ENCODE data around the gene SH3GLB2. TPM values are rescaled to one million over a fixed set of nuclear protein-coding genes. Genes with fewer than 3 reads are reported as not detected.
A peak's percentile ranks its signal among the peaks of the same experiment; 100 is the strongest.

SH3GLB2 gene
- total RNA-seq, 5 donors from 2014 or later (not counting 1 experiment from before 2014, with no cell fraction given), result 85.8 to 140 (median 131) TPM

GRCh38 chr9:129032541-129033159 is 4.5 kb upstream of the SH3GLB2 start:
- WGBS (ENCODE audit: insufficient coverage), result 93% methylated on average over 7 of the region's 12 CpGs
- ATAC-seq (replicated peaks in 1 of 4) (no peak), DNase-seq (no peak)
- no peak overlapping the region for H3K4me3 Mint-ChIP-seq
- H3K36me3 ChIP-seq (ENCODE audit: control insufficient read depth in 2 of 2, extremely low read depth in 1 of 2, insufficient read depth in 1 of 2, low read length in 1 of 2), result no peaks in the 10 kb centered on the region
- peaks cover 8 to 19% of the 10 kb centered on the region in 2 experiments for H3K4me1 ChIP-seq (ENCODE audit: control insufficient read depth in 1 of 2, extremely low read depth in 1 of 2, insufficient read depth in 2 of 2, low read length in 2 of 2)
- H3K4me3 ChIP-seq (ENCODE audit: control insufficient read depth in 1 of 2, extremely low read depth in 1 of 2, low read length in 1 of 2), result no peak overlapping the region
- CTCF ChIA-PET, result no interaction called here
- H3K27me3 ChIP-seq (replicated peaks in 1 of 2; ENCODE audit: control insufficient read depth in 2 of 2, extremely low read depth in 1 of 2, insufficient read depth in 2 of 2, low read length in 1 of 2), result no peaks in the 10 kb centered on the region
- no peaks in the 10 kb centered on the region for H3K27me3 Mint-ChIP-seq
- no peaks in the 10 kb centered on the region for H3K9me3 Mint-ChIP-seq
- peaks cover 17 to 23% (median 20%) of the 10 kb centered on the region in 3 donors for H3K4me1 Mint-ChIP-seq
- POLR2A ChIA-PET, result no interaction called here
- no peak overlapping the region for H3K27ac ChIP-seq (ENCODE audit: low read length)
- no peaks in the 10 kb centered on the region for H3K9me3 ChIP-seq
- H3K36me3 Mint-ChIP-seq, result no peaks in the 10 kb centered on the region
- no peak overlapping the region for H3K27ac Mint-ChIP-seq

DNA sequence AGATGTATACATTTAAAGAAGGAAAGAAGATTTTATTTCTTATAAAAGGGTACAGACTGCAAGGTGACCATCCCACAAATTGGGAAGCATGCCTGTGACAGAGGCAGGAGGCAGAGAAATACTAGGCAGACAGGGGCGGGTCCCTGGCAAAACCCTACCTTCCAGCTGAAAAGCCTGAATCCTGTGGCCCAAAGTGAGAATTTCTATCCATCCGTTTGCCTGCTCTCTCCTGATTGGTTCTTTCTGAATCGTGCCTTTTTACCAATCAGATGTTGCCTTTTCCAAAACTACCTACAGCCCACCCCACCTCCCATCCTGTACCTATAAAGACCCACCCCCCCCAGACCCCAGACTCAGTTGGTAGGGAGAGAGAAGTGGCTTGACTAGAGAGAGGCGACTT is 3.4 kb upstream of the SH3GLB2 start:
- H3K9me3 Mint-ChIP-seq, result no peaks in the 10 kb centered on the region
- H3K4me3 ChIP-seq (ENCODE audit: control insufficient read depth in 1 of 2, extremely low read depth in 1 of 2, low read length in 1 of 2), result no peak overlapping the region
- no peak overlapping the region for H3K4me3 Mint-ChIP-seq
- ChIA-PET POLR2A (interaction anchor here in 1 of 2 donors (0.6 kb wide), 1 partner anchor 45 kb away, joined by 5 read pairs; no protein-coding TSS in a partner anchor), CTCF (interaction anchor here in 1 of 2 donors (1.0 kb wide), 1 partner anchor 421 kb away, joined by 5 read pairs; no protein-coding TSS in a partner anchor)
- H3K4me1 Mint-ChIP-seq, result peaks cover 16 to 23% (median 17%) of the 10 kb centered on the region in 3 donors
- no peak overlapping the region for H3K27ac ChIP-seq (ENCODE audit: low read length)
- ATAC-seq (replicated peaks in 1 of 4), result no peak
- no peaks in the 10 kb centered on the region for H3K27me3 ChIP-seq (replicated peaks in 1 of 2; ENCODE audit: control insufficient read depth in 2 of 2, extremely low read depth in 1 of 2, insufficient read depth in 2 of 2, low read length in 1 of 2)
- H3K4me1 ChIP-seq (ENCODE audit: control insufficient read depth in 1 of 2, extremely low read depth in 1 of 2, insufficient read depth in 2 of 2, low read length in 2 of 2), result peaks cover 13 to 19% of the 10 kb centered on the region in 2 experiments
- H3K9me3 ChIP-seq, result no peaks in the 10 kb centered on the region
- no peaks in the 10 kb centered on the region for H3K27me3 Mint-ChIP-seq
- DNase-seq, result no peak
- H3K36me3 Mint-ChIP-seq, result no peaks in the 10 kb centered on the region
- WGBS (ENCODE audit: insufficient coverage), result 75% methylated on average over 2 of the region's 4 CpGs
- H3K27ac Mint-ChIP-seq, result no peak overlapping the region
- H3K36me3 ChIP-seq (ENCODE audit: control insufficient read depth in 2 of 2, extremely low read depth in 1 of 2, insufficient read depth in 1 of 2, low read length in 1 of 2), result no peaks in the 10 kb centered on the region

GRCh38 chr9:129030191-129030590 is 2.1 kb upstream of the SH3GLB2 start:
- H3K9me3 Mint-ChIP-seq, result no peaks in the 10 kb centered on the region
- no peak for DNase-seq
- no peaks in the 10 kb centered on the region for H3K27me3 Mint-ChIP-seq
- H3K4me1 ChIP-seq (ENCODE audit: control insufficient read depth in 1 of 2, extremely low read depth in 1 of 2, insufficient read depth in 2 of 2, low read length in 2 of 2), result peaks cover 17 to 20% of the 10 kb centered on the region in 2 experiments
- no peak for ATAC-seq (replicated peaks in 1 of 4)
- ChIA-PET POLR2A (no interaction called here), CTCF (no interaction called here)
- H3K27ac Mint-ChIP-seq, result peak overlapping the region; percentile 15 to 26
- H3K36me3 ChIP-seq (ENCODE audit: control insufficient read depth in 2 of 2, extremely low read depth in 1 of 2, insufficient read depth in 1 of 2, low read length in 1 of 2), result no peaks in the 10 kb centered on the region
- H3K9me3 ChIP-seq, result no peaks in the 10 kb centered on the region
- no peaks in the 10 kb centered on the region for H3K36me3 Mint-ChIP-seq
- H3K27me3 ChIP-seq (replicated peaks in 1 of 2; ENCODE audit: control insufficient read depth in 2 of 2, extremely low read depth in 1 of 2, insufficient read depth in 2 of 2, low read length in 1 of 2), result no peaks in the 10 kb centered on the region
- H3K27ac ChIP-seq (ENCODE audit: low read length), result no peak overlapping the region
- no peak overlapping the region for H3K4me3 ChIP-seq (ENCODE audit: control insufficient read depth in 1 of 2, extremely low read depth in 1 of 2, low read length in 1 of 2)
- H3K4me1 Mint-ChIP-seq, result peaks cover 16 to 25% (median 19%) of the 10 kb centered on the region in 3 donors
- H3K4me3 Mint-ChIP-seq, result no peak overlapping the region

- peaks cover 20 to 32% (median 25%) of the 10 kb centered on the region in 3 donors for H3K4me1 Mint-ChIP-seq
- Histone ChIP-seq H3K27me3 (replicated peaks in 1 of 2; ENCODE audit: control insufficient read depth in 2 of 2, extremely low read depth in 1 of 2, insufficient read depth in 2 of 2, low read length in 1 of 2) (no peaks in the 10 kb centered on the region), H3K4me3 (ENCODE audit: control insufficient read depth in 1 of 2, extremely low read depth in 1 of 2, low read length in 1 of 2) (peak overlapping the region; percentile 54 to 79), H3K27ac (ENCODE audit: low read length) (peak overlapping the region; percentile 20), H3K36me3 (ENCODE audit: control insufficient read depth in 2 of 2, extremely low read depth in 1 of 2, insufficient read depth in 1 of 2, low read length in 1 of 2) (peaks cover 0 to 2% of the 10 kb centered on the region in 2 donors), H3K9me3 (no peaks in the 10 kb centered on the region), H3K4me1 (ENCODE audit: control insufficient read depth in 1 of 2, extremely low read depth in 1 of 2, insufficient read depth in 2 of 2, low read length in 2 of 2) (peaks cover 17 to 20% of the 10 kb centered on the region in 2 experiments)
- H3K36me3 Mint-ChIP-seq, result no peaks in the 10 kb centered on the region
- no peaks in the 10 kb centered on the region for H3K27me3 Mint-ChIP-seq
- H3K27ac Mint-ChIP-seq, result peak overlapping the region in 1 of 2 donors; percentile 78
- 2% methylated on average over 45 of the region's 47 CpGs for WGBS (ENCODE audit: insufficient coverage)
- POLR2A ChIA-PET, result interaction anchor here in 1 of 2 donors (0.6 to 0.9 kb wide), 2 partner anchors 83 to 87 kb away, joined by 4 to 5 read pairs; partner anchors contain the start of gene PTPA
- no peaks in the 10 kb centered on the region for H3K9me3 Mint-ChIP-seq
- H3K4me3 Mint-ChIP-seq, result peak overlapping the region; percentile 78 to 82 (median 79)
- ATAC-seq (replicated peaks in 1 of 4), result peak; percentile 75 to 86 (median 82)
- CTCF ChIA-PET, result interaction anchor here in 1 of 2 donors (0.6 to 0.9 kb wide), 5 partner anchors 21 to 523 kb away, joined by 3 to 10 read pairs (median 6); partner anchors contain the start of genes GLE1 and PKN3
- peak in 31 of 35 experiments; percentile 62 to 87 (median 76) for DNase-seq
Observed at GRCh38 chr9:129027685-129028191, 393 bp downstream of the SH3GLB2 start.

DNA sequence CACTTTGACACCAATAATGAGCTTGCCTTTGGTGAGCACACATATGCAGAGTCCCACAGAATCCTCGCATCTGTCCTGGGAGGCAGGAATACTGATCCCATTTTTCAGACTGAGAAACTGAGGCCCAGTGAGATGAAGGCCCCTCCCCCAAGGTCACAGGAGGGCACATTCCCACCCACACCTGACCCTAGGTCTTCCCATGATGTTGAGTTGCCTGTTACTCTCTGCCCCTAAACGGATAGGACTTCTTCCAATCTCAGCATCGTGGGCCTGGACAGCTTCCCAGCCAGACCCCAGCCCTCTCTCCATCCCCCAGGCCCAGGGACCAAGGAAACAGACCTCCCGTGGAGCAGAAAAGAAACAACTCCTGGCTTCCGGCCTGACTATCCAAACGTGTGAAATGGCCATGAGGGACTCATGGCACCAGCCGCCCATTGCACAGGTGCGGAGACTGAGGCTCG is 877 bp downstream of the SH3GLB2 start:
- peak overlapping the region; percentile 78 to 82 (median 79) for H3K4me3 Mint-ChIP-seq
- Histone ChIP-seq H3K27ac (ENCODE audit: low read length) (peak overlapping the region; percentile 20), H3K27me3 (replicated peaks in 1 of 2; ENCODE audit: control insufficient read depth in 2 of 2, extremely low read depth in 1 of 2, insufficient read depth in 2 of 2, low read length in 1 of 2) (no peaks in the 10 kb centered on the region), H3K36me3 (ENCODE audit: control insufficient read depth in 2 of 2, extremely low read depth in 1 of 2, insufficient read depth in 1 of 2, low read length in 1 of 2) (peaks cover 0 to 2% of the 10 kb centered on the region in 2 donors), H3K4me3 (ENCODE audit: control insufficient read depth in 1 of 2, extremely low read depth in 1 of 2, low read length in 1 of 2) (peak overlapping the region; percentile 54 to 79), H3K4me1 (ENCODE audit: control insufficient read depth in 1 of 2, extremely low read depth in 1 of 2, insufficient read depth in 2 of 2, low read length in 2 of 2) (peaks cover 17 to 20% of the 10 kb centered on the region in 2 experiments), H3K9me3 (no peaks in the 10 kb centered on the region)
- H3K4me1 Mint-ChIP-seq, result peaks cover 24 to 34% (median 28%) of the 10 kb centered on the region in 3 donors
- H3K36me3 Mint-ChIP-seq, result no peaks in the 10 kb centered on the region
- ChIA-PET POLR2A (no interaction called here), CTCF (interaction anchor here (0.6 to 0.9 kb wide), 3 partner anchors 164 to 695 kb away, joined by 3 read pairs; no protein-coding TSS in a partner anchor)
- H3K9me3 Mint-ChIP-seq, result no peaks in the 10 kb centered on the region
- H3K27me3 Mint-ChIP-seq, result no peaks in the 10 kb centered on the region
- peak overlapping the region; percentile 78 to 83 for H3K27ac Mint-ChIP-seq
- WGBS (ENCODE audit: insufficient coverage), result 39% methylated on average over 6 of the region's 9 CpGs
- ATAC-seq (replicated peaks in 1 of 4), result no peak
- DNase-seq, result no peak

- peaks cover 0 to 2% of the 10 kb centered on the region in 2 donors for H3K36me3 ChIP-seq (ENCODE audit: control insufficient read depth in 2 of 2, extremely low read depth in 1 of 2, insufficient read depth in 1 of 2, low read length in 1 of 2)
- Mint-ChIP-seq H3K9me3 (no peaks in the 10 kb centered on the region), H3K36me3 (no peaks in the 10 kb centered on the region), H3K4me1 (peaks cover 29 to 40% (median 32%) of the 10 kb centered on the region in 3 donors), H3K27ac (no peak overlapping the region), H3K27me3 (no peaks in the 10 kb centered on the region), H3K4me3 (peak overlapping the region; percentile 78 to 82 (median 79))
- H3K4me3 ChIP-seq (ENCODE audit: control insufficient read depth in 1 of 2, extremely low read depth in 1 of 2, low read length in 1 of 2), result peak overlapping the region; percentile 54 to 79
- no peaks in the 10 kb centered on the region for H3K27me3 ChIP-seq (replicated peaks in 1 of 2; ENCODE audit: control insufficient read depth in 2 of 2, extremely low read depth in 1 of 2, insufficient read depth in 2 of 2, low read length in 1 of 2)
- WGBS (ENCODE audit: insufficient coverage), result 89% methylated on average over 10 of the region's 17 CpGs
- no peak overlapping the region for H3K27ac ChIP-seq (ENCODE audit: low read length)
- ChIA-PET POLR2A (no interaction called here), CTCF (interaction anchor here in 1 of 2 donors (0.6 to 0.7 kb wide), 2 partner anchors 163 to 694 kb away, joined by 3 read pairs; no protein-coding TSS in a partner anchor)
- H3K9me3 ChIP-seq, result no peaks in the 10 kb centered on the region
- ATAC-seq (replicated peaks in 1 of 4) (no peak), DNase-seq (no peak)
- peaks cover 17 to 20% of the 10 kb centered on the region in 2 experiments for H3K4me1 ChIP-seq (ENCODE audit: control insufficient read depth in 1 of 2, extremely low read depth in 1 of 2, insufficient read depth in 2 of 2, low read length in 2 of 2)
Observed at GRCh38 chr9:129026442-129027223, 1.5 kb downstream of the SH3GLB2 start.

Measured in T-cell (primary cell).